Erythroblast (primary cell): ENCODE measurements around the gene TUBA3D.

Experiments
- GATA1 ChIP-seq: IDR thresholded peaks from 2 replicates; pipeline ENCODE4 v1.6.1; 2011; ENCODE audit warnings: low read depth, mild to moderate bottlenecking, control low read depth, low read length, moderate library complexity
- POLR2A ChIP-seq: IDR thresholded peaks from 2 replicates; pipeline ENCODE4 v1.6.1; 2011; ENCODE audit warnings: mild to moderate bottlenecking, low read length

- no peak for TF ChIP-seq POLR2A
- no peak for TF ChIP-seq GATA1
Observed at GRCh38 chr2:131516011-131516410, 40.1 kb downstream of the TUBA3D start.
